Transverse colon (tissue), 4 donors: ENCODE measurements around the gene SLIT3. TPM values are rescaled to one million over a fixed set of nuclear protein-coding genes. Genes with fewer than 3 reads are reported as not detected.

Experiments
- DNase-seq: peaks from one replicate; pipeline ENCODE4 v3.0.0-alpha.2; 2019
- H3K27ac ChIP-seq, 4 donors: fragments of 200-600 bp; sonication (generic); 2 replicates each; pipeline ENCODE4 v1.5.1; 2016 to 2018; ENCODE audit warnings: inconsistent platforms in 4 of 4
- H3K27me3 ChIP-seq: fragments of 200-600 bp; sonication (generic); 2 replicates; pipeline ENCODE4 v1.5.1; 2017; ENCODE audit warnings: inconsistent platforms
- H3K36me3 ChIP-seq, 4 donors: fragments of 200-600 bp; sonication (generic); 2 replicates each; pipeline ENCODE4 v1.5.1; 2017 to 2019; ENCODE audit warnings: inconsistent platforms in 4 of 4
- H3K4me1 ChIP-seq, 4 donors: fragments of 200-600 bp; sonication (generic); 2 replicates each; pipeline ENCODE4 v1.5.1; 2017 to 2020; ENCODE audit warnings: inconsistent platforms in 4 of 4
- H3K4me3 ChIP-seq, 4 donors: fragments of 200-600 bp; sonication (generic); 1 replicate in 1 of 4; 2 replicates in 3 of 4; pipeline versions ENCODE4 v1.5.1 to v1.6.1; 2017 to 2019; ENCODE audit warnings: inconsistent platforms in 4 of 4
- H3K9me3 ChIP-seq, 2 donors: fragments of 200-600 bp; sonication (generic); 2 replicates each; pipeline ENCODE4 v1.5.1; 2017 to 2019; ENCODE audit warnings: inconsistent platforms in 2 of 2
- CTCF ChIP-seq, 5 experiments: fragments of 200-600 bp in 3 of 5; fragments of 450-650 bp in 2 of 5; sonication (generic) in 3 of 5; IDR thresholded peaks; 1 replicate in 2 of 5; 2 replicates in 3 of 5; pipeline ENCODE4 v1.5.1; 2016 to 2017; ENCODE audit warnings: antibody characterized with exemption in 5 of 5, inconsistent platforms in 3 of 5, mild to moderate bottlenecking in 2 of 5, moderate library complexity in 1 of 5
- EP300 ChIP-seq: sonication (generic); formaldehyde crosslinking; IDR thresholded peaks from one replicate; pipeline ENCODE4 v1.6.1; 2017; ENCODE audit warnings: antibody characterized with exemption, low read depth
- POLR2A ChIP-seq: fragments of 450-650 bp; IDR thresholded peaks from one replicate; pipeline ENCODE4 v1.6.1; 2016; ENCODE audit warnings: antibody characterized with exemption, mild to moderate bottlenecking, moderate library complexity
- POLR2AphosphoS5 ChIP-seq, 3 donors: sonication (generic); formaldehyde crosslinking; IDR thresholded peaks; one replicate each; pipeline ENCODE4 v1.6.1; 2016; ENCODE audit warnings: antibody characterized with exemption in 3 of 3
- WGBS, 2 donors: methylation state at CpG; one replicate each; pipeline ENCODE4 v1.1.5; 2018; ENCODE audit warnings: low coverage in 1 of 2; 5-methylcytosine and 5-hydroxymethylcytosine counted together
- in situ Hi-C, 4 donors: fragments of 200-750 bp; cut with MboI; loops; one replicate each; pipeline versions ENCODE4 v1.15.0 to v1.15.1; 2017; ENCODE audit warnings: low sequenced_read_pairs in 3 of 4, low pct_ligation_motif_present in 1 of 4, low pct_unique_long_range_greater_than_20kb in 1 of 4
- intact Hi-C: fragments of 100-400 bp; cut with DNase I; formaldehyde crosslinking; loops from one replicate; pipeline ENCODE4 v1.15.1; 2023; ENCODE audit warnings: low total_unique reads
- total RNA-seq, 4 donors: library from RNA; depleted of rRNA; stranded (reverse); fragments of >200 nt; gene quantifications; one replicate each; pipeline ENCODE4 v1.1.0, GENCODE V29; 2016

Gene SLIT3
- total RNA-seq, 4 donors from 2014 or later, result 6.7 to 60.5 (median 9.6) TPM

DNA sequence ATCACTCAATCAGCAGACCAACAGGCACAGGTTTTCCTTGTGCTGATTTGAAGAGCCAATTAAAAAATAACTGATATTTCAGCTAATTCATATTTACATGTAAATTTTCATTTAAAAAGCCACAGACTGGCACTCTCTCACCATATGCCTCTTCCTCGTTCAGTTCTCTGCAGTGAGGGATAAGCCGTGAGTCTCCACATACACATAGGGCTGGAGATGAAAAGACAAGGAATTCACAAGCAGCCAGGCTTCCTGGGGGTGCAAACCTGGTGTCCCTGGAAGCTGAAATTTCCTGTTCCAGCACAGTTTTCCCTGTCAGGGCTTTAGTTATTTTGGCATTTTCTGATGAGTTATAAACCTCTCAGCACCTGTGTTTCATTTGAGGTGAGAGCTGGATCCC lies 397.9 kb downstream of the SLIT3 start:
- TF ChIP-seq POLR2A, result no peak
- no peak for TF ChIP-seq CTCF (IDR thresholded peaks at IDR 0.05)
- TF ChIP-seq EP300, result no peak
- no peak for TF ChIP-seq POLR2AphosphoS5 (IDR thresholded peaks at IDR 0.05)
- Histone ChIP-seq H3K4me3 (no peak overlapping the region), H3K36me3 (no peaks in the 10 kb centered on the region), H3K27me3 (no peaks in the 10 kb centered on the region), H3K9me3 (no peaks in the 10 kb centered on the region), H3K27ac (no peak overlapping the region), H3K4me1 (no peaks in the 10 kb centered on the region)
- intact Hi-C loops, result no loop called here
- in situ Hi-C loops, result no loop called here
- no peak for DNase-seq
- 67 to 79% methylated on average over 2 of the region's 2 CpGs for WGBS, 2 donors

- in situ Hi-C loops, result no loop called here
- Histone ChIP-seq H3K36me3 (no peaks in the 10 kb centered on the region), H3K4me3 (no peak overlapping the region), H3K9me3 (no peaks in the 10 kb centered on the region), H3K27me3 (no peaks in the 10 kb centered on the region), H3K27ac (no peak overlapping the region), H3K4me1 (no peaks in the 10 kb centered on the region)
- TF ChIP-seq POLR2A (no peak), EP300 (no peak), POLR2AphosphoS5 (IDR thresholded peaks at IDR 0.05) (no peak), CTCF (IDR thresholded peaks at IDR 0.05) (no peak)
- no peak for DNase-seq
- WGBS, 2 donors, result 89 to 93% methylated on average over 3 of the region's 3 CpGs
- intact Hi-C loops, result no loop called here
Measured at GRCh38 chr5:168899673-168900072, 401.3 kb downstream of the SLIT3 start.

GRCh38 chr5:168899264-168899663 lies 401.7 kb downstream of the SLIT3 start:
- H3K4me3 ChIP-seq, result no peak overlapping the region
- intact Hi-C loops, result no loop called here
- DNase-seq, result no peak
- in situ Hi-C loops, result no loop called here
- no peaks in the 10 kb centered on the region for H3K9me3 ChIP-seq
- WGBS, 2 donors, result 75% methylated on average over 3 to 4 of the region's 4 CpGs
- no peak for TF ChIP-seq EP300
- no peak for TF ChIP-seq POLR2A
- no peak for TF ChIP-seq CTCF (IDR thresholded peaks at IDR 0.05)
- no peak for TF ChIP-seq POLR2AphosphoS5 (IDR thresholded peaks at IDR 0.05)
- H3K27me3 ChIP-seq, result no peaks in the 10 kb centered on the region
- H3K27ac ChIP-seq, result no peak overlapping the region
- H3K4me1 ChIP-seq, result no peaks in the 10 kb centered on the region
- H3K36me3 ChIP-seq, result no peaks in the 10 kb centered on the region

- DNase-seq, result no peak
- WGBS, 2 donors, result 38 to 43% methylated on average over 7 of the region's 7 CpGs
- intact Hi-C loops, result no loop called here
- Histone ChIP-seq H3K36me3 (no peaks in the 10 kb centered on the region), H3K27me3 (no peaks in the 10 kb centered on the region), H3K4me3 (no peak overlapping the region), H3K9me3 (no peaks in the 10 kb centered on the region), H3K27ac (no peak overlapping the region), H3K4me1 (no peaks in the 10 kb centered on the region)
- in situ Hi-C loops, result no loop called here
- TF ChIP-seq EP300 (no peak), CTCF (IDR thresholded peaks at IDR 0.05) (no peak), POLR2A (no peak), POLR2AphosphoS5 (IDR thresholded peaks at IDR 0.05) (no peak)
Measured at GRCh38 chr5:168898247-168898911, 402.6 kb downstream of the SLIT3 start.
